Activated CD4-positive, alpha-beta T cell treated with anti-CD3 and anti-CD28 coated beads, Interleukin-2, amount 50 U/mL, for 4 hours (primary cell): ENCODE results near the gene UTP11.
"Not testable (repeated sequence)": the region's sequence is repeated elsewhere in the genome, so short reads cannot be mapped to it uniquely, and the experiment has no call there.

Experiments used
- DNase-seq, 2 experiments: peaks; one replicate each; pipeline ENCODE4 v3.0.0-alpha.2; 2020

UTP11 gene

GRCh38 chr1:38012363-38013226, at the start of gene UTP11:
UTP11 (plus strand) TSS chr1:38012734; CDS start chr1:38012803, 69 bp downstream.
- DNase-seq, result peak; percentile 85 to 89

- not testable (repeated sequence) for DNase-seq
Measured at GRCh38 chr1:37964106-37964505, 48.4 kb upstream of the UTP11 start.

GRCh38 chr1:37965301-37965700, 47.2 kb upstream of the UTP11 start:
- DNase-seq, result no peak

- DNase-seq, result not testable (repeated sequence)
Measured at GRCh38 chr1:37973684-37974083, 38.9 kb upstream of the UTP11 start.

GRCh38 chr1:37974567-37974966, 38.0 kb upstream of the UTP11 start:
- DNase-seq, result no peak

- DNase-seq, result not testable (repeated sequence)
Measured at GRCh38 chr1:37975083-37975482, 37.5 kb upstream of the UTP11 start.

GRCh38 chr1:37978541-37978940, 34.0 kb upstream of the UTP11 start:
- no peak for DNase-seq

- DNase-seq, result no peak
Measured at GRCh38 chr1:37983546-37983945, 29.0 kb upstream of the UTP11 start.

- DNase-seq, result no peak
Measured at GRCh38 chr1:37987679-37988078, 24.9 kb upstream of the UTP11 start.

GRCh38 chr1:37989361-37989930, 23.1 kb upstream of the UTP11 start:
- DNase-seq, result peak; percentile 36 to 40

GRCh38 chr1:37994886-37995566, 17.5 kb upstream of the UTP11 start:
- DNase-seq, result no peak

- DNase-seq, result peak in 1 of 2 experiments; percentile 25
Measured at GRCh38 chr1:37995751-37996345, 16.7 kb upstream of the UTP11 start.

- DNase-seq, result no peak
Measured at GRCh38 chr1:37997256-37998088, 15.1 kb upstream of the UTP11 start.

- DNase-seq, result no peak
Measured at GRCh38 chr1:37998089-37998808, 14.3 kb upstream of the UTP11 start.

GRCh38 chr1:37998913-37999429, 13.6 kb upstream of the UTP11 start:
- DNase-seq, result no peak

- DNase-seq, result no peak
Measured at GRCh38 chr1:37999430-38000232, 12.9 kb upstream of the UTP11 start.

GRCh38 chr1:38000233-38000528, 12.4 kb upstream of the UTP11 start:
- no peak for DNase-seq

GRCh38 chr1:38000529-38001455, 11.7 kb upstream of the UTP11 start:
- DNase-seq, result no peak
